ENCODE data around the gene TNFRSF21.

DNA sequence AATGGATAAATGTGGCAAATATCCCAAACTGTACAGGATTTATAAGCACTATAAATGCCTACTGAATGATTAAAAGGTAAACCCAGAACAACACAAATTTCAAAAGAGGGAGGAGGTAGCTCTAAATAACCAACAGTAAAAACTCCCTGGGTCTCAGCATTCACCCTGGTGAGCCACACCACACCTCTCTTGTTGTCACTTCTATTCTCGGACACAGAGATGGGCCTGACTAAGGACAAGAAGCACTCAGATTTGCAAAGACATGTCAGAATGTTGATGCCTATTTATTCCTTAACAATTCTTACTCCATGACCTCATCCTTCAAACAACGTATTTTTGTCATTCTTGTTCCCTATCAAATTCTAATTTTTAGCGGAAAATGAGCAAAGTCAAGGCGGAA, 14.7 kb downstream of the TNFRSF21 start:
- TF ChIP-seq, protein P1, sequence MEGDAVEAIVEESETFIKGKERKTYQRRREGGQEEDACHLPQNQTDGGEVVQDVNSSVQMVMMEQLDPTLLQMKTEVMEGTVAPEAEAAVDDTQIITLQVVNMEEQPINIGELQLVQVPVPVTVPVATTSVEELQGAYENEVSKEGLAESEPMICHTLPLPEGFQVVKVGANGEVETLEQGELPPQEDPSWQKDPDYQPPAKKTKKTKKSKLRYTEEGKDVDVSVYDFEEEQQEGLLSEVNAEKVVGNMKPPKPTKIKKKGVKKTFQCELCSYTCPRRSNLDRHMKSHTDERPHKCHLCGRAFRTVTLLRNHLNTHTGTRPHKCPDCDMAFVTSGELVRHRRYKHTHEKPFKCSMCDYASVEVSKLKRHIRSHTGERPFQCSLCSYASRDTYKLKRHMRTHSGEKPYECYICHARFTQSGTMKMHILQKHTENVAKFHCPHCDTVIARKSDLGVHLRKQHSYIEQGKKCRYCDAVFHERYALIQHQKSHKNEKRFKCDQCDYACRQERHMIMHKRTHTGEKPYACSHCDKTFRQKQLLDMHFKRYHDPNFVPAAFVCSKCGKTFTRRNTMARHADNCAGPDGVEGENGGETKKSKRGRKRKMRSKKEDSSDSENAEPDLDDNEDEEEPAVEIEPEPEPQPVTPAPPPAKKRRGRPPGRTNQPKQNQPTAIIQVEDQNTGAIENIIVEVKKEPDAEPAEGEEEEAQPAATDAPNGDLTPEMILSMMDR (IDR thresholded peaks at IDR 0.05): no peak
- no peak for TF ChIP-seq POLR2AphosphoS5 (IDR thresholded peaks at IDR 0.05)

All from prostate gland (tissue), 2 donors.